ENCODE data around the gene UMAD1. TPM values are rescaled to one million over a fixed set of nuclear protein-coding genes. Genes with fewer than 3 reads are reported as not detected.

UMAD1 gene
- total RNA-seq, 2 donors from 2014 or later, result 12.9 to 23.9 TPM

DNA sequence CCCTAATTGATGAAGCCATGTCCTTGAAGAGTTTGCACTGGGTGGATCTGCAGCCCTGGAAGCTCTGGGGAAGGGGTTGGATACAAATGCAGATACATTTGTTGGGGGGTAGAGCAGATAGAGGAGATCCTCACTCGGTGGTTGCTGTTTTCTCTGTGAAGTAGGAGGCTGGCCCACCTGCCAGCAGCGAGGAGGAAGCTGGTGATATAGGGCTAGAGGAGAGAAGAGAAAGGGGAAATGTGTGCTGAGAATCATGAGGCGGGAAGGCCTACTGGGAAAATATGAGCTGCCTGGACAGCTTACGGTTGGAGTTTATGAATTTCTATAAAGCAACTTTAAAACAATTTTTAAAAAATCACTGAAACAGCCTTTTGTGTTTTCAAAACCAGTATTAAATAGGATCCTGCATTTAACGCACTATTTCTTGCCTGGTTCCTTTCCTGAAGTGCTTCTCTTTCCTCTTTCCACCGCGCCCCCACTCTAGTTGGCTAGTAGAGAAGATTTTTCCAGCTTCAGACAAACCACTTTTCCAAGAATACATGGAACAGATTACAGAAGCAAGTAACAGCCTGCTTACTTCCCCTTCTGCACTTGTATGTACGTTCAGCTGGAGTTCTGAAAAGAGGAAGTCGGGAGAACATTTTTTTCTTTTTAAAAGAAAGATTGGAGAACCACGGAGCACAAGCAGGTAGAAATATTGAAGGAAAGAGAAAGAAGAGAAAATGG is 227.5 kb downstream of the UMAD1 start:
- H3K27ac ChIP-seq, result no peak overlapping the region
- no peak for DNase-seq (ENCODE audit: low spot score)
- no peak for ATAC-seq (ENCODE audit: insufficient number of reproducible peaks, low FRiP score, low read depth)
- no peaks in the 10 kb centered on the region for H3K27me3 ChIP-seq (replicated peaks; ENCODE audit: insufficient read depth)
- TF ChIP-seq, protein P1, sequence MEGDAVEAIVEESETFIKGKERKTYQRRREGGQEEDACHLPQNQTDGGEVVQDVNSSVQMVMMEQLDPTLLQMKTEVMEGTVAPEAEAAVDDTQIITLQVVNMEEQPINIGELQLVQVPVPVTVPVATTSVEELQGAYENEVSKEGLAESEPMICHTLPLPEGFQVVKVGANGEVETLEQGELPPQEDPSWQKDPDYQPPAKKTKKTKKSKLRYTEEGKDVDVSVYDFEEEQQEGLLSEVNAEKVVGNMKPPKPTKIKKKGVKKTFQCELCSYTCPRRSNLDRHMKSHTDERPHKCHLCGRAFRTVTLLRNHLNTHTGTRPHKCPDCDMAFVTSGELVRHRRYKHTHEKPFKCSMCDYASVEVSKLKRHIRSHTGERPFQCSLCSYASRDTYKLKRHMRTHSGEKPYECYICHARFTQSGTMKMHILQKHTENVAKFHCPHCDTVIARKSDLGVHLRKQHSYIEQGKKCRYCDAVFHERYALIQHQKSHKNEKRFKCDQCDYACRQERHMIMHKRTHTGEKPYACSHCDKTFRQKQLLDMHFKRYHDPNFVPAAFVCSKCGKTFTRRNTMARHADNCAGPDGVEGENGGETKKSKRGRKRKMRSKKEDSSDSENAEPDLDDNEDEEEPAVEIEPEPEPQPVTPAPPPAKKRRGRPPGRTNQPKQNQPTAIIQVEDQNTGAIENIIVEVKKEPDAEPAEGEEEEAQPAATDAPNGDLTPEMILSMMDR (IDR thresholded peaks at IDR 0.05), result no peak
- H3K4me3 ChIP-seq, result peak overlapping the region; percentile 12
- no peaks in the 10 kb centered on the region for H3K4me1 ChIP-seq (ENCODE audit: control insufficient read depth in 1 of 2, low read depth in 2 of 2)
- no peaks in the 10 kb centered on the region for H3K36me3 ChIP-seq
- H3K9me3 ChIP-seq, result no peaks in the 10 kb centered on the region

DNA sequence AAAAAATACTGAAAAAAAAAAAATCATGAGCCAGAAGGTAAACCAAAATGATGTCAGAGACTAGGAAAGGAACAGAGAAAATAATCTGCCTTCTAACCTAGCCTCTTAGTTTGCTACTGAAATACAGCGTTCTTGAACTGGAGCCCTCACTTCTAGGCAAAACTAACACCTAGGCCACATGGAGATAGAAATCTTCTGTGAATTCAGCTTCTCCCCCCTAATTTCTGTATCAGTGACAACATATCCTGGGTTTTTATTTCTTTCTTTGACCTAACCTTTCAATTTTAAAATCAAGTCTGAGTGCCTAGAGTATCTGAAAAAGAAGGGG is 228.0 kb downstream of the UMAD1 start:
- no peak for ATAC-seq (ENCODE audit: insufficient number of reproducible peaks, low FRiP score, low read depth)
- Histone ChIP-seq H3K27me3 (replicated peaks; ENCODE audit: insufficient read depth) (no peaks in the 10 kb centered on the region), H3K27ac (no peak overlapping the region), H3K4me3 (no peak overlapping the region), H3K4me1 (ENCODE audit: control insufficient read depth in 1 of 2, low read depth in 2 of 2) (no peaks in the 10 kb centered on the region), H3K9me3 (no peaks in the 10 kb centered on the region), H3K36me3 (no peaks in the 10 kb centered on the region)
- TF ChIP-seq, protein P1 (IDR thresholded peaks at IDR 0.05), result no peak
- DNase-seq (ENCODE audit: low spot score), result no peak

DNA sequence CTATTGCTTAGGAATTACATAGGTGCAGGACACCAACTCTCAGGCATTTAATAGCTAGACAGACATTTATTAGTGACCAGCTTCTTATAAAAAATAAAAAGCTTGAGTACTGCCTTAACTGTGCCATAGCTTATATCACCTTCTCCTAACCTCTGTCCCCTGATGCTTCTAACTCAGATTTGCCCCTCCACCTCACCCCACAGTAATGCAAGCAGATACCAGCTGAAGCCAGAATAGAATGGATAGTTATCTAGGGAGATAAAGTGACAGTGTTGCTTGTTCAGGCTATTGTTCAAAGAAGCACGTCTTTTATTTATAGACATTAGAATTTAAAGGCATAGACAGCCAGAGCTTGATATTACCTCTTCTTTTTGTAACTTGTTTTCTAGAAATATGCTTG is 228.5 kb downstream of the UMAD1 start:
- no peaks in the 10 kb centered on the region for H3K4me1 ChIP-seq (ENCODE audit: control insufficient read depth in 1 of 2, low read depth in 2 of 2)
- no peaks in the 10 kb centered on the region for H3K27me3 ChIP-seq (replicated peaks; ENCODE audit: insufficient read depth)
- ATAC-seq (ENCODE audit: insufficient number of reproducible peaks, low FRiP score, low read depth) (no peak), DNase-seq (ENCODE audit: low spot score) (no peak)
- no peaks in the 10 kb centered on the region for H3K9me3 ChIP-seq
- H3K36me3 ChIP-seq, result no peaks in the 10 kb centered on the region
- H3K4me3 ChIP-seq, result no peak overlapping the region
- TF ChIP-seq, protein P1 (IDR thresholded peaks at IDR 0.05), result no peak
- H3K27ac ChIP-seq, result no peak overlapping the region

DNA sequence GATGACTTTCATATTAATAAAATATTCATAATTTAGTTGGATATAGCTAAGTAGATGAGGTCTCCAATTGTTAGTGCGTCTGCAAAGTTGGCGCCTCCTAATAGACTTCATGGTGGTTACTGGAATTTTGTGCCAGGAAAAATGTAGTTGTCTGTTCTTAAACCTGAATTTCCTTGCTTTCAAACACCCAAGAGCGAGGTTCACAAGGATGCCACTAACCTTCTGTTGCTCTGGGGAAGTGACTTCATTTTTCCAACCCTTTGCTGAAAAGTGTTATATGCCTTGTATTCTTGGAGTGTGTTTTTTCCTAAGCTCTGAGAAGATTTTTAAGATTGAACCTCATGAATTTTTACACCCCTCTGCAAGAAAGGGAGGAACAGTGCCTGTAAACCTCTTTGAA is 229.1 kb downstream of the UMAD1 start:
- Histone ChIP-seq H3K36me3 (no peaks in the 10 kb centered on the region), H3K27me3 (replicated peaks; ENCODE audit: insufficient read depth) (no peaks in the 10 kb centered on the region), H3K4me3 (no peak overlapping the region), H3K4me1 (ENCODE audit: control insufficient read depth in 1 of 2, low read depth in 2 of 2) (no peaks in the 10 kb centered on the region), H3K27ac (no peak overlapping the region), H3K9me3 (no peaks in the 10 kb centered on the region)
- TF ChIP-seq, protein P1 (IDR thresholded peaks at IDR 0.05), result no peak
- DNase-seq (ENCODE audit: low spot score), result no peak
- no peak for ATAC-seq (ENCODE audit: insufficient number of reproducible peaks, low FRiP score, low read depth)

DNA sequence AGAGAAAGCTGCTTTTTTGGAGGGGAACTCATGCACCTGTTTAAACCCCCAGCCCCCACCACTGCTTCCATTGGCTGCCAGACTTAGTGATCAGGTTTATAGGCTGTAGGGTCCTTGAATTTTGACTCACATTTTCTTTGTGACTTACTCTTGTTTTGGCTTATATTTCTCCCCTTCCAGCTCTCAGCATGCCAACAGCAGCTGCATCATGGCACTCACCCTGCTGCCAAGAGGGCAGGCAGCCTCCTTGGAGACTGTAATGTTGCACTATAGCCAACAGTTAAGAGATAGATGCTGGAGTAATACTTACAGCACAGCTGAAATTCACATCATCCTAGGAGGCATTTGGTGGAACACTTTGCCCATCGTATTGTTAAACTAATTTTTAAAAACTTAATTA is 230.0 kb downstream of the UMAD1 start:
- TF ChIP-seq, protein P1 (IDR thresholded peaks at IDR 0.05), result no peak
- Histone ChIP-seq H3K27me3 (replicated peaks; ENCODE audit: insufficient read depth) (no peaks in the 10 kb centered on the region), H3K9me3 (no peaks in the 10 kb centered on the region), H3K4me1 (ENCODE audit: control insufficient read depth in 1 of 2, low read depth in 2 of 2) (no peaks in the 10 kb centered on the region), H3K36me3 (no peaks in the 10 kb centered on the region), H3K4me3 (no peak overlapping the region), H3K27ac (no peak overlapping the region)
- ATAC-seq (ENCODE audit: insufficient number of reproducible peaks, low FRiP score, low read depth) (no peak), DNase-seq (ENCODE audit: low spot score) (no peak)
